ENCODE measurements around the gene CPNE7. TPM values are rescaled to one million over a fixed set of nuclear protein-coding genes. Genes with fewer than 3 reads are reported as not detected.

The CPNE7 gene
- total and polyA plus RNA-seq, 2 of the 13 experiments (the other 11 are each of a cell fraction or from before 2014, with no cell fraction given), result 0.59 TPM; not detected in 1

DNA sequence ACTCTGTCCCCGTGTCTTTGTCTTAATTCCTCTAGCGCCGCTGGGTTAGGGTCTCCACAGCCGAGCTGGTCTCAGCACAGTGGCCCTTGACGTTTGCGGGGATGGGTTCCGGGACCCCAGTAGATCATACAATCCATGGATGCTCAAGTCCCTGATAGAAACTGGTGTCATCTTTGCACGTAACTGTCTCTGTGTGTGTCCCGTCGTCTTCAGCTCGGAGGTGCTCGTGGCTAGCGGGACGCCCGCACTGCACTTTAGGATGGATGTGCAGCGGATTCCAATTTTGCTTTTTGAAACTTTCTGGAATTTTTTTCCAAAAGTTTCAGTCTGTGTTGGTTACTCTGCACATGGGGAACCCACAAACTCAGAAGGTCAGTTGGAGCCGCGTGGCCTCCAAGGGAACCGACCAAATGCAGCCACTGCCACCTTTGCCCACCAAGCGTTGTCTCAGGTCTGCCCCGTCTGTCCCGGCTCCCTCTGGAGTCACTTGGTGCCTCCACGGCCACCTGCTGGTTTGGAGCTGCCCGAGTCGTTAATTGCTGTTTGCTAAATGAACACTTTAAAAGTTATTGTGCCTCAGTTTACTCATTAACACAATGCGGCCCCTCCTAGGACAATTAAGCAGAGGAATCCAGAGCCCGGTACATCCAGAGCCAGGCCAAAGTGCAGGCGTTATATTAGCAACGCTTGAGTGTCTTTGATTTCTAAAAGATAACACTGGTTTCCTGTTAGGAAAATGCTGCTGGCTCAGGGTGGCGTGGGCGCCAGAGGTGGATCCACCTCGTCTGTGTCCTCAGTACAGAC is 32.6 kb downstream of the CPNE7 start (continued):
- TF ChIP-seq NFIB (CRISPR knock-in tag; IDR thresholded peaks at IDR 0.05; ENCODE audit: borderline replicate concordance) (no peak), ZBTB8A (CRISPR knock-in tag; IDR thresholded peaks at IDR 0.05; ENCODE audit: borderline replicate concordance, low read depth) (no peak), ZFP37 (CRISPR knock-in tag; IDR thresholded peaks at IDR 0.05; ENCODE audit: borderline replicate concordance) (no peak), GMEB1 (CRISPR knock-in tag; IDR thresholded peaks at IDR 0.05; ENCODE audit: borderline replicate concordance) (no peak), TBL1XR1 (IDR thresholded peaks at IDR 0.05; ENCODE audit: borderline replicate concordance, low read length, partially characterized antibody) (no peak), ZFY (CRISPR knock-in tag; IDR thresholded peaks at IDR 0.05) (no peak; the same call in 1 of the 2 replicates), TP53 (CRISPR knock-in tag; conservative IDR thresholded peaks at IDR 0.05) (no peak), TRIM24 (CRISPR knock-in tag; IDR thresholded peaks at IDR 0.05) (no peak), SNAPC4 (CRISPR knock-in tag; IDR thresholded peaks at IDR 0.05) (no peak), NCOA1 (CRISPR knock-in tag; IDR thresholded peaks at IDR 0.05) (no peak), ZNF256 (CRISPR knock-in tag; conservative IDR thresholded peaks at IDR 0.05) (no peak), ARID4A (CRISPR knock-in tag; IDR thresholded peaks at IDR 0.05; ENCODE audit: borderline replicate concordance) (peak; percentile 19; the same call in 1 of the 2 replicates), MEF2D (CRISPR knock-in tag; IDR thresholded peaks at IDR 0.05) (no peak), SNAPC2 (CRISPR knock-in tag; IDR thresholded peaks at IDR 0.05) (no peak)
- TF ChIP-seq, protein P1, sequence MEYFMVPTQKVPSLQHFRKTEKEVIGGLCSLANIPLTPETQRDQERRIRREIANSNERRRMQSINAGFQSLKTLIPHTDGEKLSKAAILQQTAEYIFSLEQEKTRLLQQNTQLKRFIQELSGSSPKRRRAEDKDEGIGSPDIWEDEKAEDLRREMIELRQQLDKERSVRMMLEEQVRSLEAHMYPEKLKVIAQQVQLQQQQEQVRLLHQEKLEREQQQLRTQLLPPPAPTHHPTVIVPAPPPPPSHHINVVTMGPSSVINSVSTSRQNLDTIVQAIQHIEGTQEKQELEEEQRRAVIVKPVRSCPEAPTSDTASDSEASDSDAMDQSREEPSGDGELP (IDR thresholded peaks at IDR 0.05; ENCODE audit: borderline replicate concordance, low read depth), result no peak
- TF ChIP-seq, protein P2, sequence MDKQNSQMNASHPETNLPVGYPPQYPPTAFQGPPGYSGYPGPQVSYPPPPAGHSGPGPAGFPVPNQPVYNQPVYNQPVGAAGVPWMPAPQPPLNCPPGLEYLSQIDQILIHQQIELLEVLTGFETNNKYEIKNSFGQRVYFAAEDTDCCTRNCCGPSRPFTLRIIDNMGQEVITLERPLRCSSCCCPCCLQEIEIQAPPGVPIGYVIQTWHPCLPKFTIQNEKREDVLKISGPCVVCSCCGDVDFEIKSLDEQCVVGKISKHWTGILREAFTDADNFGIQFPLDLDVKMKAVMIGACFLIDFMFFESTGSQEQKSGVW (CRISPR knock-in tag; IDR thresholded peaks at IDR 0.05; ENCODE audit: borderline replicate concordance), result no peak

All from HepG2 (cell line).